Stimulated activated CD8-positive, alpha-beta memory T cell treated with anti-CD3 and anti-CD28 coated beads, Interleukin-4, amount 100 ng/mL, for 1 hour (primary cell): Measurements from ENCODE around the gene GLB1L.
"Not testable (repeated sequence)": the region's sequence is repeated elsewhere in the genome, so short reads cannot be mapped to it uniquely, and the experiment has no call there.

Source experiments
- DNase-seq, 2 donors: peaks; one replicate each; pipeline ENCODE4 v3.0.0-alpha.2; 2020; ENCODE audit warnings: low read depth in 2 of 2, low spot score in 1 of 2

GLB1L gene

GRCh38 chr2:219209236-219210195 is 35.7 kb downstream of the GLB1L start:
- DNase-seq: no peak

GRCh38 chr2:219207884-219208740 is 37.1 kb downstream of the GLB1L start:
- no peak for DNase-seq

GRCh38 chr2:219207134-219207883 is 37.9 kb downstream of the GLB1L start:
- no peak for DNase-seq

- peak; percentile 89 to 90 for DNase-seq
Observed at GRCh38 chr2:219206328-219207133, 38.7 kb downstream of the GLB1L start, which contains the start of gene ZFAND2B. Gene ZFAND2B (plus strand): TSS chr2:219206782. CDS start chr2:219206988, 206 bp downstream.

GRCh38 chr2:219205981-219206327 is 39.3 kb downstream of the GLB1L start:
- no peak for DNase-seq

GRCh38 chr2:219205165-219205538 is 40.1 kb downstream of the GLB1L start:
- no peak for DNase-seq

- no peak for DNase-seq
Observed at GRCh38 chr2:219204425-219205164, 40.6 kb downstream of the GLB1L start.

GRCh38 chr2:219201331-219201730 is 43.9 kb downstream of the GLB1L start:
- not testable (repeated sequence) for DNase-seq

GRCh38 chr2:219200502-219201326 is 44.5 kb downstream of the GLB1L start:
- DNase-seq: not testable (repeated sequence)

- no peak for DNase-seq
Observed at GRCh38 chr2:219199470-219200211, 45.6 kb downstream of the GLB1L start.

- DNase-seq: no peak
Observed at GRCh38 chr2:219198974-219199373, 46.3 kb downstream of the GLB1L start.

GRCh38 chr2:219197388-219197787 is 47.9 kb downstream of the GLB1L start:
- no peak for DNase-seq

- DNase-seq: no peak
Observed at GRCh38 chr2:219186754-219187456, 58.3 kb downstream of the GLB1L start.
